ENCODE results near the gene CAMK4.

CAMK4 gene

GRCh38 chr5:111242606-111243005 lies 18.4 kb downstream of the CAMK4 start:
- Histone ChIP-seq H3K36me3 (ENCODE audit: control insufficient read depth, insufficient read depth, low read length) (no peaks in the 10 kb centered on the region), H3K4me2 (ENCODE audit: low read length) (no peak overlapping the region), H3K4me3 (ENCODE audit: low read depth, low read length) (no peak overlapping the region), H3K9me3 (ENCODE audit: control insufficient read depth, low read length) (no peaks in the 10 kb centered on the region), H3K4me1 (no peaks in the 10 kb centered on the region), H3K27ac (no peak overlapping the region), H2AFZ (no peak overlapping the region), H3K79me2 (no peaks in the 10 kb centered on the region), H3K27me3 (ENCODE audit: control insufficient read depth, insufficient read depth, low read length) (no peaks in the 10 kb centered on the region), H3K9ac (no peak overlapping the region)
- no peak for TF ChIP-seq CTCF (IDR thresholded peaks at IDR 0.05)

- Histone ChIP-seq H3K4me1 (no peaks in the 10 kb centered on the region), H3K27me3 (ENCODE audit: control insufficient read depth, insufficient read depth, low read length) (no peaks in the 10 kb centered on the region), H3K36me3 (ENCODE audit: control insufficient read depth, insufficient read depth, low read length) (no peaks in the 10 kb centered on the region), H3K4me3 (ENCODE audit: low read depth, low read length) (no peak overlapping the region), H3K27ac (no peak overlapping the region), H3K9ac (no peak overlapping the region), H3K4me2 (ENCODE audit: low read length) (no peak overlapping the region), H2AFZ (no peak overlapping the region), H3K9me3 (ENCODE audit: control insufficient read depth, low read length) (no peaks in the 10 kb centered on the region), H3K79me2 (no peaks in the 10 kb centered on the region)
- TF ChIP-seq CTCF (IDR thresholded peaks at IDR 0.05), result no peak
Measured at GRCh38 chr5:111243318-111243717, 19.1 kb downstream of the CAMK4 start.

GRCh38 chr5:111245654-111246053 lies 21.5 kb downstream of the CAMK4 start:
- Histone ChIP-seq H2AFZ (no peak overlapping the region), H3K4me2 (ENCODE audit: low read length) (no peak overlapping the region), H3K36me3 (ENCODE audit: control insufficient read depth, insufficient read depth, low read length) (no peaks in the 10 kb centered on the region), H3K9me3 (ENCODE audit: control insufficient read depth, low read length) (no peaks in the 10 kb centered on the region), H3K4me1 (no peaks in the 10 kb centered on the region), H3K4me3 (ENCODE audit: low read depth, low read length) (no peak overlapping the region), H3K9ac (no peak overlapping the region), H3K27ac (no peak overlapping the region), H3K79me2 (no peaks in the 10 kb centered on the region), H3K27me3 (ENCODE audit: control insufficient read depth, insufficient read depth, low read length) (no peaks in the 10 kb centered on the region)
- no peak for TF ChIP-seq CTCF (IDR thresholded peaks at IDR 0.05)

GRCh38 chr5:111246459-111246858 lies 22.3 kb downstream of the CAMK4 start:
- Histone ChIP-seq H3K27ac (no peak overlapping the region), H3K4me3 (ENCODE audit: low read depth, low read length) (no peak overlapping the region), H3K9ac (no peak overlapping the region), H3K27me3 (ENCODE audit: control insufficient read depth, insufficient read depth, low read length) (no peaks in the 10 kb centered on the region), H3K4me1 (no peaks in the 10 kb centered on the region), H2AFZ (no peak overlapping the region), H3K79me2 (no peaks in the 10 kb centered on the region), H3K4me2 (ENCODE audit: low read length) (no peak overlapping the region), H3K9me3 (ENCODE audit: control insufficient read depth, low read length) (no peaks in the 10 kb centered on the region), H3K36me3 (ENCODE audit: control insufficient read depth, insufficient read depth, low read length) (no peaks in the 10 kb centered on the region)
- TF ChIP-seq CTCF (IDR thresholded peaks at IDR 0.05), result no peak

- Histone ChIP-seq H3K4me3 (ENCODE audit: low read depth, low read length) (no peak overlapping the region), H3K4me1 (no peaks in the 10 kb centered on the region), H2AFZ (no peak overlapping the region), H3K9me3 (ENCODE audit: control insufficient read depth, low read length) (no peaks in the 10 kb centered on the region), H3K27ac (no peak overlapping the region), H3K79me2 (no peaks in the 10 kb centered on the region), H3K27me3 (ENCODE audit: control insufficient read depth, insufficient read depth, low read length) (no peaks in the 10 kb centered on the region), H3K36me3 (ENCODE audit: control insufficient read depth, insufficient read depth, low read length) (no peaks in the 10 kb centered on the region), H3K9ac (no peak overlapping the region), H3K4me2 (ENCODE audit: low read length) (no peak overlapping the region)
- no peak for TF ChIP-seq CTCF (IDR thresholded peaks at IDR 0.05)
Measured at GRCh38 chr5:111248571-111248970, 24.4 kb downstream of the CAMK4 start.
